GM21423 (cell line): ENCODE data around the gene SOWAHC.
"Not testable (repeated sequence)": the region's sequence is repeated elsewhere in the genome, so short reads cannot be mapped to it uniquely, and the experiment has no call there.

Experiments
- ATAC-seq: cut with Tn5 transposase; IDR thresholded peaks from one replicate; pipeline ENCODE4 v1.9.1; 2021; ENCODE audit warnings: mild to moderate bottlenecking, moderate library complexity; ENCODE audit not compliant: unreplicated experiment

Gene SOWAHC

GRCh38 chr2:109613922-109614714 is at the start of gene SOWAHC, which contains the start of gene SEPTIN10:
Gene SOWAHC, plus strand, starts transcription at chr2:109614364. Its CDS starts 126 bp downstream, at chr2:109614490.
Gene SEPTIN10, minus strand, starts transcription at chr2:109613966. Its CDS starts 139 bp downstream, at chr2:109613827.
- peak; percentile 89 for ATAC-seq

DNA sequence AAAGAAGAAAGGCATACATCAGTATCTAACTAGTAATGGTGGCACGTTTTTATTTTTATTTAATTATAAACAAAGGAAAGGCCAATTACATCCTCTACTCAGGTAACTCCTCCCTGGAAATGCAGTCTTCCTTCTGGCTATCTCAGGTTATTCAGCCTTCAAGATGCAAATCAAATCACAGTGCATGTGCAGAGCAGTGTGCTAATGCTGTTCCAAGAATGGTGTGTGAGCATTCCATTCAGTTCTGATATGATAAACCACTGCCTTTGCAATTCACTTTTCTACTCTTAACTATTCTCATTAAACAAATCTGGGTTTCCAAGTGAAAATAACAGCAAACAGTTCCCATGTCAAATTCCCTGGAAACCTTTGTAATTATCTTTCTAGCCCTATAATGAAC is 38.8 kb upstream of the SOWAHC start:
- ATAC-seq, result no peak

- ATAC-seq, result not testable (repeated sequence)
Observed at GRCh38 chr2:109577630-109578029, 36.5 kb upstream of the SOWAHC start.

DNA sequence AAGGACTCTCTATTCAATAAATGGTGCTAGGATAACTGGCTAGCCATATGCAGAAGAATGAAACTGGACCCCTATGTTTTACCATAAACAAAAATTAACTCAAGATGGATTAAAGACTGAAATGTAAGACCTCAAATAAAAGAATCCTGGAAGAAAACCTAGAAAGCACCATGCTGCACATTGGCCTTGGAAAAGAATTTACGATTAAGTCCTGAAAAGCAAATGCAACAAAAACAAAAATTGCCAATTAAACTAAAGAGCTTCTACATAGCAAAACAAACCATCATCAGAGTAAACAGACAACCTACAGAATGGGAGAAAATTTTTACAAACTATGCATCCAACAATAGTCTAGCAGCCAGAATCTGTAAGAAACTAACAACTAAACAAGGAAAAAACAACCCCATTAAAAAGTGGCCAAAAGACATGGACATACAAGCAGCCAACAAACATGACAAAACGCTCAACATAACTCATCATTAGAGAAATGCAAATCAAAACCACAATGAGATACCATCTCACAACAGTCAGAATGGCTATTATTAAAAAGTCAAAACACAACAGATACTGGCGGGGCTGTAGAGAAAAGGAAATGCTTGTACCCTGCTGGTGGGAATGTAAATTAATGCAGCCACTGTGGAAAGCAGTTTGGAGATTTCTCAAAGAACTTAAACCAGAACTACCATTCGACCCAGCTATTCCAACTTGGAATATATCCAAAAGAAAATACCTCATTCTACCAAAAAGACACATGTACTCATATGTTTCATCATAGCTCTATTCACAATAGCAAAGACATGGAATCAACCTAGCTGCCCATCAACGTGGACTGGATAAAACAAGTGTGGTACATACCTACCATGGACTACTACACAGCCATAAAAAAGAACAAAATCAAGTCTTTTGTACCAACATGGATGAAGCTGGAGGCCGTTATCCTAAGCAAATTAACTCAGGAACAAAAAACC is 31.0 kb upstream of the SOWAHC start:
- no peak for ATAC-seq

GRCh38 chr2:109586687-109587086 is 27.5 kb upstream of the SOWAHC start:
- ATAC-seq, result no peak

- ATAC-seq, result no peak
Observed at GRCh38 chr2:109591206-109591605, 23.0 kb upstream of the SOWAHC start.

DNA sequence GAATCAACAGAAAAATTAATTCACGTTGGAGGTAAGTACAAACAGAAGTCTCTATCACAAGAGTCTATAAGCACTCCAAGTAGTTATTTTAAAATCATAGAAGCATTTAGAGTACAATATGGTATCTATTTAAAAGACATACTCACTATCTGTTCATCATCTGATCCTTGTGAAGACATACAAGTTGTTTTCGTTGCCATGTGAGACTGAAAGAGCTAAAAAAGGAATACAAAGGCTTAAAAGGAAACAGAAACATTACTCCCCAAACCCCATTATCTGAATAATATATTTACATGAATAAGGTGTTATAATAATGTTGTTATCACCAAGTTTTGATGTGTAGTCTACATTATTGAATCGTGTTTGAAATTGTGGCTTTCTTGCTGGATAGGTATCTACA is 21.3 kb upstream of the SOWAHC start:
- ATAC-seq, result no peak

DNA sequence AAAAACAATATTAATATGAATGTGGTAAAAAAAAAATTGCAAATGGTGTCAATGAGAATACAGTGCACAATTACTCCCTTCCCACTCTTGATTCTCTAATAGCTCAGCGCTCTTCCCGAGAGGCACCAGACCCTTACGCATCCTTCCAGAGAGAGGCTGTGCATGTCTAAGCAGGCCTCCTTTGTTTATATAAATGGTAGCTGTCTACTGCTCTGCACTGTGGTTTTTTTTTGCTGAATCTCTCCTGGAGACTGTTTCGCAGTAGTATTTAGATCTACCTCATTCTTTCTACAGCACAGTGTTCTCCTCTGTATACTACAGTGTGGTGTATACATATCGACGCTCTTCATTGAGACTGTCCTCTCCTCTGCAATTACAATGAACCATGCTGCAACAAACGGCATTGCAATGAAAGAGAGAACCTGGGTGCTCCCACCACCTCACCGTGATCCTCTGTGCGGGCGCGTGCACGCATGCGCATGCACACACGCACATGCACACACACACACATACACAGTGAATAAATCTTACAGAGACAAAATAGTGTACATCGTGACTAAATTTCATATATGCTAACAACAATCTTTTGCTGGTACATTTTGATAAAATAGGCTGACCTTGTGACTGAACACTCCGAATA is 19.8 kb upstream of the SOWAHC start:
- no peak for ATAC-seq

DNA sequence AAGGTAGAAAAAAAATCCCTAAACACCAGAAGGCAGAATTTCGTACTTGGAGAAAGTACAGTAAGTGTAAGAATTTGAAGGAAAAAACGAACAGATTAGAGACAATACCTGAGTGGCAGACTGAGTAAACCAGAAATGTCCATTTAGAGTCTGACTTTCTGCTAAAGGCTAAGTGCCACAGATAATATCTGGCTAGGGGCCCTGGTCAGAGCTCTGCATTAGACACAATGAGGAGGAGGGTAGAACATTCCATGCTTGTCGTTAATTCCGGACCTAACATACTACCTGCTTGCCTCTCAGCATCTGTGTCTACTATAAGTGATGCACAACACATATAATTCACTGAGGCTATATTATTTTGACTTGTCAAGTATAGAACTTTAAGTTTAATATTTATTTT is 18.5 kb upstream of the SOWAHC start:
- ATAC-seq, result no peak

- ATAC-seq, result no peak
Observed at GRCh38 chr2:109597283-109597682, 16.9 kb upstream of the SOWAHC start.

DNA sequence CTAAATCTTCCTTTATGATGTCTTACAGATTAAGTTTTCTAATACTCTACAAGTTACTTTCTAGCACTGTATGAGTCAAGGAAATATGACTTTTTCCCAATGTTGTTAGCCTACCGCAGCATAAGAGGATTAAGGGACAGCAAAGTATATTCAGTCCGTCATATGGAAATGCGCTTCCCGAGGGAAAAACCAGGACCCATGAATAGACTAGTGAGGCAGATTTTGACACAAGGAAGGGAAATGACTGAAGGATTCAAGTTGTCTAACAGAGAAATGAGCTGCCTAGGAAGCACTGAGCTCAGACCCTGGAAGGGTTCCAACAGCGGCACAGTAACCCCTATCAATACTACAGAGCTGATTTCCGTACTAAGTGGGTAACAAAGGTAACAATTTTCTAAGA is 12.4 kb upstream of the SOWAHC start:
- no peak for ATAC-seq

- ATAC-seq, result no peak
Observed at GRCh38 chr2:109602617-109603188, 11.5 kb upstream of the SOWAHC start.

GRCh38 chr2:109604597-109604996 is 9.6 kb upstream of the SOWAHC start:
- no peak for ATAC-seq

- ATAC-seq, result no peak
Observed at GRCh38 chr2:109607766-109608165, 6.4 kb upstream of the SOWAHC start.

GRCh38 chr2:109609352-109610024 is 4.7 kb upstream of the SOWAHC start:
- no peak for ATAC-seq

DNA sequence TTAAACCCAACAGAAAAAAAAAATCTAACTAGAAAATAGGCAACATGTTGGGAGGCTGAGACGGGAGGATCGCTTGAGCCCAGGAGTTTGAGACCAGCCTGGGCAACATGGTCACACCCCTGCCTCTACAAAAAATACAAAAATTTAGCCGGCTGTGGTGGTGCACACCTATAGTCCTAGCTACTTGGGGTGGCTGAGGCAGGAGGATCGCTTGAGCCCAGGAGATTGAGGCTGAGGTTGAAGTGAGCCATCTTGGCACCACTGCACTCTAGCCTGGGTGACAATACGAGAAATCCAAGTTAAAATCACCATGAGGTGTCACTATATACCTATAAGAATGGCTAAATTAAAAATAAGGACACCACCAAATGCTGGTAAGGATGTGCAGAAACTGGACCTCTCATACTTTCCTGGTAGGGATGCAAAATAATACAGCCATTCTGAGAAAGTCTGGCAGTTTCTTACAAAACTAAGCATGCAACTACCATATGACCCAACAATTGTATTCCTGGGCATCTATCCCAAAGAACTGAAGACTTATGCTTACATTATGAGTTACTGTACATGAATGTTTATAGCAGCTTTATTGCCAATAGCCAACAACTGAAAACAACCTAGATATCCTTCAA is 2.6 kb upstream of the SOWAHC start:
- no peak for ATAC-seq

DNA sequence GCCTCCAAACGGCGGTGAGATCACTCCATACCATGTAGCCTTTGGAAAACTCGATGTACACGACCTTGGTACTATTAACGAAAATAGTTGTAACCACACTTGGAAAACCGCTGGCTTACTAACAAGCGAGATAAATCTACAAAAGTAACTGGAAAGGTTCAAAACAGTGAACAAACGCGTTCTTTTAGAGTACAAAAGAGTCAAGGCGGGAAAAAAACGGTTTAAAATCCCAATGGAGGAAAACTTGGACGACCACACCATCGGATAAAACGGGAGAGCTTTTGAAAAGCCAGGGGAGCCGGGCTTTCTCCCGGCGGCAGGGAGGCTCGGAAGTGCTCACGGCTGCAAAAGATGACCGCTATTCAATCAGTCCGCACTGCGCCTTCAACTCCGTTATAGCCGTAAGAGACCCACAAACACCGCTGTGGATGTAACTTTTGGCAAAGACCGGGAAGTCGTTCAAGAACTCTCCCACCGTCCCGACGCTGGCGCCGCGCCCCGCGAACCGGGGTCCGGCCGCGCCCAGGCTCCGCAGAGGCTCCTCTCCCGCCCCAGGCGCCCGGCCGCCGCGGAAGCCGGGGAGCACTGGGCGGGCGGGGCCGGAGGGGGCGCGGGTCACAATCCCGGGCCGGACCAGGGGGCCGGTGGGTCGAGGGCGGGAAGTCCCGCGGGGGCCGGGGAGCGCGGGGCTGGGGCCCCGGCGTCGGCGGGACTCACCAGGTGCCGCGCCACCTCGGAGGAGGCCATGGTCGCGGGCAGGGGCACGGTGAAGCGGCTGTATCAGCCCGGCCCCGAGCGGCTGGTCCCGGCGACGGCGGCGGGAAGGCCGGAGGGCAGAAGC is 863 bp upstream of the SOWAHC start:
- peak; percentile 15 for ATAC-seq

GRCh38 chr2:109614715-109615636 is 812 bp downstream of the SOWAHC start:
- no peak for ATAC-seq
